HG03025 (cell line): Measurements from ENCODE around the gene TAF15.

Experiments
- ATAC-seq: cut with Tn5 transposase; IDR thresholded peaks from one replicate; pipeline ENCODE4 v1.9.1; 2021; ENCODE audit warnings: mild to moderate bottlenecking, moderate library complexity; ENCODE audit not compliant: unreplicated experiment, low FRiP score

Gene TAF15

DNA sequence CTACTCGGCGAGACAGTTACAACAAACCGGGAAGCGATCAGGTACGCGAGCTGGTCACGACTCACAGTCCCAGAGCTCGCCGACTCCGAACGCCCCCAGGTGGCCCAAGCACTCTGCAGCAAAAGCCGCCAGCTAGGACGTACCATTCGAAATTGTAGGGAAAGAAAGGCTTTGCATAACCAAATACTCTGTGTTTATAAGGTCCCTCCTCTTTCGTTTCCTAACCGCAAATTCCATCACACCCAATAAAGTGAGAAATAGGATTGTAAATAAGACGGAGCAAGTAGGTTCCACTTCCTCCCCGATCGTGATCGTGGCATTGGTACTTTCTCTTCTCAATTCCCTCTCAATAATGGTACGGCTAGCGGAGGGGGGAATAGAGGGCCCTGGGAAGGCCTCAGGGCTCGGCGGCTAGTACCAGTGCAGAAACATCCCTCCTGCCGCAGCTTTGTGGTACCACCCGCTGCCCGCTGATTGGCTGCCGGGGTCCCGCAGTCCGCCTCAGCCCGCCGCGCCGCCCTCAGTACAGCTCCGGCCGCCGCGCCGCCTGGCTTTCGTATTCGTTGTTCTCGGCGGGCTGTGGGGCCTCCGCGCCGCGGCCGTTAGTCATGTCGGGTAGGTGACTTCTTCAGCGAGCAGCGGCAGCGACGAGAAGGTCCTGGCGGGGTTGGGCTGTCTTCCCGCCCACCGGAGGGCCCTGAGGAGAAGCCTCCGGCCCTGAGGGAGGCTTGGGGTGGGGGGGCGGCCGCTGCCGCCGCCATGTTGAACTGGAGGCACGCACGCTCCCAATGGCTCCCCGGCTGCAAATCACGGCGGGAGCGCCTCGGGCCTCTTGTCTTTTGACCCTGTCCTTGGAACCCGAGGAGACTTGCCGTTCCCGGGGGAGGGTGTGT, at the start of gene TAF15:
Gene TAF15 (plus strand): TSS at position 523 of the 893 bp plus-strand sequence. CDS start 86 bp downstream, at position 609.
- peak; percentile 95 for ATAC-seq

- ATAC-seq = no peak
These were observed 48.7 kb upstream of the TAF15 start, which contains the start of gene C17orf50 for GRCh38 chr17:35760587-35760986. C17orf50 (plus strand) TSS chr17:35760887; CDS start chr17:35760942, 55 bp downstream.

- ATAC-seq = no peak
These were observed 47.7 kb upstream of the TAF15 start for GRCh38 chr17:35761601-35762000.

- ATAC-seq = no peak
These were observed 45.5 kb upstream of the TAF15 start for GRCh38 chr17:35763767-35764122.

- ATAC-seq = peak; percentile 78
These were observed 44.9 kb upstream of the TAF15 start for GRCh38 chr17:35764123-35764991.

GRCh38 chr17:35765086-35765710, 44.1 kb upstream of the TAF15 start:
- no peak for ATAC-seq

- ATAC-seq = no peak
These were observed 43.4 kb upstream of the TAF15 start for GRCh38 chr17:35765756-35766488.

DNA sequence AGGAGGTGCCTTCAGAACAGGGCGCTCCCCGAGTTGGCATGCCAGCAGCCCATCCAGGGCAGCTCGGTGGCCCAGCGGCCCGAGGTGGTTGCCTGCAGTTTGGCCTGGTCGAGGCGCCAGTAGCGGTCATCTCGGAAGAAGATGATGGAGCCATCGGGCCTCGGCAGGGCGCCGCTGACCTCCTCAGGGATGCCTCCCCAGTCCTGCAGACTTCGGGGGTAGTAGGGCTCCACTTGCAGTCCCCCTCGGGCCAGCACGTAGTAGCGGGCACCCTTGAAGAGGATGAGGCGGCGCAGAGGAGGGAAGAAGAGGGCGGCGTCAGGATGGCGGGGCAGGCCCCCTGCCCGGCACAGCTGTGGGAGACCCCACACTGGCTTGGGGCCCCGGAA, 42.8 kb upstream of the TAF15 start:
- no peak for ATAC-seq

DNA sequence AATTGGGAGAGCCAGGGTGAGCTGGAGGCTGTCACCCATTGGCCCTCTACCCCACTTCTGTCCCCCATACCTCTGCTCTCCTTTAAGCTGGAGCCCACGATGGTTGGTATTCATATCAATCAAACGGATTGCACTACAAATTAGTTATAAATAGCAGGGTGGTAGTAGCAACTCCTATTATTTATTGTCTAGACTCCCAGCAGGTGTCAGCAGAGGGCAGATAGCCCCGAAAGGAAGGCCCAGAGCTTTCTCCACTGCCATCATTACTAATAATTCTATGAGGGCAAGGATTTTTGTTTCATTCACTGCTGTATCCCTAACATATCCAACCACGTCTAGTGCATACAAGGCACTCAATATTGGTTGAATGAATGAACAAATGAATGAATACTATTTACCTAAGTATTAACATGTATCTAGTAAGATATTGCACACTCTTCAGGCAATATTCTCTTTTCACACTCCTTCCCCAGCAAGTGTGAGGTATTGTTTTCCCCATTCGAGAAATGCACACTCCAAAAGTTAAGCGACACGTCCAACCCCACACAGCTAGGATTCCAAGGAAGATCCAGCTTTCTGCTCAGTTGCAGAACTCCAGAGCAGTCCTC, 42.3 kb upstream of the TAF15 start:
- ATAC-seq = no peak

DNA sequence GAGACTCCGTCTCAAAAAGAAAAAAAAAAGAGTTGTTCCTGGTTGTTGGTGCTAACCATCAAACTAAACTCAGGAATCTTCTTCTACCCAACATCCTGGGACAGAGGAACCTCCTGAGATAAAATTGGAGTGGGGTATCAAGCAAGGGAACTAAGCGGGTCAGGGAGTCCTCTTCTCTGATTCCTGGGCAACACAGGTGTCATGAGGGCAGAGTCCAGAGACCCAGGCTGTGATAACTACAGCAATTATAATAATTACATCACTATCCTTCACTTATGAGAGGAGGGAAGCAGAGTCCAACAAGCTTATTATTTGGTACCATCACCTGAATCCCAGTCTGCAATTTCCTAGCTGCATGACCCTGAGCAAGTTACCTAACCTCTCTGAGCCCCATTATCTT, 40.5 kb upstream of the TAF15 start:
- ATAC-seq = no peak

- no peak for ATAC-seq
These were observed 39.3 kb upstream of the TAF15 start for GRCh38 chr17:35769895-35770486.

DNA sequence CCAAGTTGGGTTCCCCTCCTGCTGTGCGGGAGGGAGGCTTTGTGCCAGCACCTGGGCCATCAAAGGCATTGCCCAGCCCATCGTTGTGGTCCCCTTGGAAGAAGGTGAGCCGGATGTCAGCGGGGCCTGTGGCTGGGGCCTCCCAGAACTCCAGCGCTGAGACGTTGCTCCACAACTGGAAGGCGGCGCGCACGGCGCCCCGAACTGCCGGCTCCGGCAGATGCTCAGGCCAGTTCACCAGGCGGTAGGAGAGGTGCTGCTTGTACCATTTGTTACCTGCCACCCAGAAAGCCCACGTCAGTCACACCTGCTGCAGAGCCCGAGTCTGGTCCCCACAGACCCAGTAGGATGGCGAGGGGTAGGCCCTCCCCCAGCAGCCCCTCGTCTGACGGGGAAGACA, 36.2 kb upstream of the TAF15 start:
- ATAC-seq = no peak

- no peak for ATAC-seq
These were observed 35.4 kb upstream of the TAF15 start for GRCh38 chr17:35773679-35774425.

DNA sequence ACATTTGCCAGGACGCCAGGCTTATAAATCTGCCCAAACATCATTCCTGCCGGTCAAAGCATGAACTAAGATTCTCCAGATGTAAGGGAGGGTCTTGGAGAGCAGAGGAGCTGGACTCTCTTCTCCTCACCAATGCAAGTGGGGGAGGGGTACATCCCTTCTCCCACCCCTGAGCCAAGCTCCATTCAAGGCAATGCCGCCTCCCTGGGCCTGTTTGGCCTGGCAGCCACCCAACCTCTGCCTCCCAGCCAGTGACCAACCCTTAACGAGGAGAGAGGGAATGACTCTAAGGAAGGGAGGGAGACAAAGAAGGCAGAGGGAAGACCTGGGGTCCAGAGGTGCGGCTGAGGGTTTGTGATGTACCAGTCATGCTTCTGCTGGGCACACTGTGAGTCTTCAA, 34.8 kb upstream of the TAF15 start:
- ATAC-seq = no peak

DNA sequence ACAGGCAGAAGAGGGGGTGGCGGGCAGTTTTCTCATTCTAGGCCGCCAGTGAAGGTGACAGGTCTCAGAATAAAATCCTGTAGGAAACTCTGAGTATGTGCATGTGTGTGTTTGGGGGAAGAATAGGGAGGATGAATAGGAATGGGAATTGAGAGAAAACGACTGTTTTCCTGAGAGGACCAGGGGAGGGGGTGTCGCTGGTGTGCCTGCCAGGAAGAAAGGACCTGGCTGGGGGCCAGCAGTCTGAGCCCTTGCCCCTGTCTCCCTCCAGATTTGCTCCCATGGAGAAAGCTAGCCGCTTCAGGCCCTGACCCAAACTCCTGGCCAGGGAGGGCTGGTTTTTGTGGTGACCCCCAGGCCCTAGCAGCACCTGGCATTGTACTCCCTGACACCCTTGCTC, 34.2 kb upstream of the TAF15 start:
- ATAC-seq = no peak

GRCh38 chr17:35775583-35775982, 33.7 kb upstream of the TAF15 start:
- ATAC-seq = no peak

DNA sequence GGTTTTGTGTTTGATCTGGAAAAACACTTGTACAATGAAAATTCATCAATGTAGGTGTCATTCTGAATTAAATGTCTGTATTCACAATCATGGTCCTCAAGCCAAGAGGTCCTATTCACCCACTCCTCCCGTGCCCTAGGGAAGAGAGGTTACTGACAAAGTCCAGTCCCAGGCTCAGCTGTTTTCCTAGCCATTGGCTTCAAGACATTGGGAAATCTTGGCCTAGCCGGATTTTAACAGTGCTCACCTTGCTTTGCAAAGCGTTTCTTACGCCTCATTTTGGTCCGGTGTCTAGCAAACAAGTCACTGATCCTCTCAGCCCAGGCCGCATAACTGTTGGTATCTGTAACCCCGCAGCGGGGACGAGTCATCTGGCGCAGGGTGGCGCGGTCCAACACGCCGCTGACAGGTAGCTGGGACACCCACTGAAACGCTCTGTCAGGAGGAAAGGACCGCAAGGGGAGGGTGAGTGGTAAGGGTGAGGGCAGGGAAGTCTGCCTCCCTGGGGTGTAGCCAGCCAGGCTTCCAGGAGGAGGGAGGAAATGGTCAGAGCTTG, 30.6 kb upstream of the TAF15 start:
- no peak for ATAC-seq

DNA sequence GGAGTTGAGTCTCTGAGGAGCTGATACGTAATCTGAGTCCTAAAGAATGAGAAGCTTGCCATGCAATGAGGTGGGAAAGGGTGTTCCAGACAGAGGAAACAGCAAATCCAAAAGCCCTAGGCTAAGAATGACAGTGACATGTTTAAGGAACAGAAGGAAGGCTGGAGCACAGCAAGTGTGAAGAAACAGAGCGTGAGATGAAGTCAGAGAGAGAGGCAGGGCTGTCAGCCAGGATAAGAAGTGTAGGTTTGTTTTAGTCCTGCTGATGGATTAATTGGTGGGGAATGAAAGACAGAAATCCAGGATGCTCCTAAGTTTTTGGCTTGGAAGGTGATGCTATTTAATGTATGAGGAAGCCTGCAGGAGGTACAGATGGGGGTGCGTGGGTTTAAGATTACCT, 28.3 kb upstream of the TAF15 start:
- no peak for ATAC-seq

DNA sequence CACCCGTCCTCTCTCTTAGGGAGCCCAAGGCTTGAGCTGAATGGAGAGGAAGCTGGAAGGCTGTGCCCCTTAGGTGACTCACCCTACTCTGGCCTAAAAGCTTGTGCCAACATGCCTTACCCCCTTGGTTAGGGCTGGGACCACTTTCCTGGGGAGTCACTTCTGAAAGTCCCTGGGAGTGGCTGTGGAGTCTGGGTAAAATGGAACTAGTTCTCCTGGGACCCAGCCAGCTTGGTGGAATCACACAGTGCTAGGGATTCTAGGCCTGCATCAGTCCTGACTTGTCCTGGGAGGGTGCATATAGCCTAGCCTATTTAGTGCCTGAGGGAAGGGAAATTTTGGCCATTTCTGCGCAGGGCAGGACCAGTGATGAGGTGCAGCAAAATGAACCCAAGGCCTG, 24.4 kb upstream of the TAF15 start:
- ATAC-seq = no peak
